ENCODE measurements around the gene FRG2B. TPM values are rescaled to one million over a fixed set of nuclear protein-coding genes. Genes with fewer than 3 reads are reported as not detected.

Gene FRG2B
- total and polyA plus RNA-seq, 2 of the 8 experiments (the other 6 are each of a cell fraction or from before 2014, with no cell fraction given), result not detected

- Histone ChIP-seq H3K79me2 (ENCODE audit: control insufficient read depth in 1 of 2, insufficient read depth in 2 of 2, low read length in 2 of 2) (no peaks in the 10 kb centered on the region), H2BK15ac (ENCODE audit: low read length) (no peak overlapping the region), H3K27me3 (replicated peaks in 1 of 4; ENCODE audit: control insufficient read depth in 3 of 4, extremely low read depth in 1 of 4, insufficient read depth in 3 of 4, low read length in 3 of 4) (no peaks in the 10 kb centered on the region), H3K79me1 (ENCODE audit: low read depth, low read length) (no peaks in the 10 kb centered on the region), H4K20me1 (replicated peaks in 1 of 2; ENCODE audit: control insufficient read depth in 1 of 2, insufficient read depth in 2 of 2, low read length in 2 of 2) (no peaks in the 10 kb centered on the region), H4K91ac (replicated peaks; ENCODE audit: insufficient read length, low read length) (no peak overlapping the region), H3K14ac (ENCODE audit: insufficient read length) (no peak overlapping the region), H3K23me2 (ENCODE audit: low read depth, low read length) (no peaks in the 10 kb centered on the region), H3K9ac (replicated peaks in 1 of 4; ENCODE audit: extremely low read depth in 1 of 4, low read depth in 3 of 4, low read length in 3 of 4) (no peak overlapping the region), H2AFZ (ENCODE audit: low read length) (no peak overlapping the region), H3K4me2 (ENCODE audit: insufficient read depth in 1 of 2, low read depth in 2 of 2, low read length in 2 of 2) (no peak overlapping the region), H3K27ac (ENCODE audit: low read depth, low read length) (no peak overlapping the region), H2BK120ac (replicated peaks; ENCODE audit: low read depth, low read length) (no peak overlapping the region), H4K8ac (ENCODE audit: extremely low read depth, insufficient read depth, low read length) (no peak overlapping the region), H3K18ac (ENCODE audit: extremely low read depth, low read length) (no peak overlapping the region), H2BK5ac (ENCODE audit: low read depth, low read length) (no peak overlapping the region), H2BK20ac (ENCODE audit: low read length) (no peak overlapping the region), H3K4me3 (ENCODE audit: extremely low read depth in 1 of 4, insufficient read depth in 2 of 4, low read depth in 3 of 4, low read length in 4 of 4) (no peak overlapping the region), H4K5ac (ENCODE audit: insufficient read length, low read depth, low read length) (no peak overlapping the region), H3K56ac (replicated peaks; ENCODE audit: insufficient read length, low read depth, low read length) (no peak overlapping the region), H3K4ac (replicated peaks; ENCODE audit: insufficient read length, low read depth, low read length) (no peak overlapping the region), H2BK12ac (ENCODE audit: low read depth, low read length) (no peak overlapping the region), H3K36me3 (ENCODE audit: control insufficient read depth in 2 of 4, insufficient read depth in 4 of 4, low read length in 3 of 4) (no peaks in the 10 kb centered on the region), H3K23ac (ENCODE audit: insufficient read length) (no peak overlapping the region), H2AK5ac (ENCODE audit: low read depth, low read length) (no peak overlapping the region), H3K4me1 (replicated peaks in 1 of 4; ENCODE audit: control insufficient read depth in 3 of 4, insufficient read depth in 4 of 4, low read length in 3 of 4) (no peaks in the 10 kb centered on the region), H3K9me3 (ENCODE audit: insufficient read depth in 2 of 2, low read depth in 1 of 2, low read length in 1 of 2) (peaks cover 61 to 64% of the 10 kb centered on the region in 2 experiments)
- CTCF ChIA-PET (ENCODE audit: partially characterized antibody), result no interaction called here
- no peak for FAIRE-seq
- TF ChIP-seq MAX (IDR thresholded peaks at IDR 0.05) (no peak), NANOG (IDR thresholded peaks at IDR 0.05; ENCODE audit: insufficient read depth, low read depth, low read length, poor library complexity, severe bottlenecking) (no peak), POU5F1 (IDR thresholded peaks at IDR 0.05; ENCODE audit: low read depth, low read length) (no peak), POLR2A (IDR thresholded peaks at IDR 0.05; ENCODE audit: control extremely low read depth in 1 of 2, low read depth in 2 of 2, low read length in 2 of 2) (no peak)
- 41% methylated on average over 4 of the region's 4 CpGs; no CpG with 5 or more reads in 1 of the 2 experiments for WGBS, 2 experiments (ENCODE audit: extremely low coverage in 1 of 2, insufficient coverage in 1 of 2, insufficient read length in 1 of 2, insufficient replicate concordance in 2 of 2, low coverage in 1 of 2, low lambda C conversion rate in 2 of 2, missing lambda C conversion rate in 1 of 2)
- POLR2A ChIA-PET (ENCODE audit: partially characterized antibody), result no interaction called here
- DNase-seq (ENCODE audit: low read depth in 1 of 2, low spot score in 2 of 2), result no peak
These were observed 15.5 kb downstream of the FRG2B start for GRCh38 chr10:133611079-133611478.
